T follicular helper cell (primary cell): ENCODE results near the gene NET1.
"Not testable (repeated sequence)": the region's sequence is repeated elsewhere in the genome, so short reads cannot be mapped to it uniquely, and the experiment has no call there.

Source experiments
- DNase-seq: peaks from one replicate; pipeline ENCODE4 v3.0.0-alpha.2; 2020; ENCODE audit warnings: low read depth

Gene NET1

GRCh38 chr10:5396556-5397300, 15.6 kb upstream of the NET1 start:
- no peak for DNase-seq

GRCh38 chr10:5399332-5399731, 13.0 kb upstream of the NET1 start:
- DNase-seq, result no peak

GRCh38 chr10:5400468-5401240, 11.7 kb upstream of the NET1 start:
- DNase-seq, result no peak

GRCh38 chr10:5402798-5403197, 9.6 kb upstream of the NET1 start:
- no peak for DNase-seq

DNA sequence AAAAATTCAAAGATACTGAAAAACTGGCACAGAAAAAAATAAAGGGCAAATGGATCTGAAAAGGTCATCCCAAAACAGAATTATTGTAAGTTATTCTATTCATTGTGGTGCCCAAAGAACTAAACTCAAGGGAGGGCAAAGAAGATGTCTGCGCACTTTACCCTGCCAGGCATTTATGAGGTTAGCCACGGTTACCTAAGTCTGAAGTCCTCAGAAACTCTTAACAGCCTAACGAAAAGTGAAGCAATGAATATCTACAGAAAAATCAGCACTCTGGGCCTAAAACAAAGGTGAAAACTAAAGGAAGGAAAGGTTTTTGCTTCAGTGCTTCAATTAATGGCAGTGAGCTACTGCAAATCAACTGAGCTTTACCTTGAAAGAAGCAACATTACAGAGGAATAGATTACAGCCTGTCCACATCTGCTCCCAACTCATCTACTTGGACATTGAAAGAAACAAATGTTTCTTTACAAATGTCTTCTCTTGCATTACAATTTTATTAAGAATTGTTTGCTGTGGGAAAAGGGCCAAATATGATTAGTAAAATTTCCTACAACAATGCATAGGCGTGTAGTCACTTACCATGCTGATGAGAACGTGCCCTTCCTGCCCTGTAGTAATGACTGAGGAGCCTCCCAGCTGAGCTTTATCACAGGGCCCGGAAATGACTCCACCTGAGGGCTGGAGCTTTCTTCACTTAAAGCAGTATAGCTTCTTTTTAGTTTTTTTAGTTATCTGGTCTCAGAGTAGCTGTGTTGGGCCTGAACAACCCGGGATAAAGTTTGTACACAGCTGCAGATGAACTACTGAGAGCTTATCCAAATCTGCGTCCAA, 7.9 kb upstream of the NET1 start, which contains the start of gene TUBAL3:
Gene TUBAL3, minus strand, starts transcription at position 621 of the 834 bp plus-strand sequence. Its CDS starts 36 bp downstream, at position 585.
- no peak for DNase-seq

- DNase-seq, result no peak
Measured at GRCh38 chr10:5406918-5407317, 5.4 kb upstream of the NET1 start.

DNA sequence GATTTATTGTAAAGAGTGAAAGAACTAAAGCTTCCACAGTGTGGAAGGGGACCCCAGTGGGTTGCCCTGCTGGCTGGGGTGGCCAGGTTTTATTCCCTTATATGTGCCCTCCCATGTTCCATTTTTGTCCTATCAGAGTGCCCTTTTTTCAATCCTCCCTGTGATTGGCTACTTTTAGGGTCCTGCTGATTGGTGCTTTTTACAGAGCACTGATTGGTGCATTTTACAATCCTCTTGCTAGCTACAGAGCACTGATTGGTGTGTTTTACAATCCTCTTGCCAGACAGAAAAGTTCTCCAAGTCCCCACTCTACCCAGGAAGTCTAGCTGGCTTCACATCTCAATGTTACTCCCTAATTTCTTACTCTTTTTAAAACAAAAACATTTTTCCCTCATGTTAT, 1.6 kb upstream of the NET1 start:
- DNase-seq, result not testable (repeated sequence)

DNA sequence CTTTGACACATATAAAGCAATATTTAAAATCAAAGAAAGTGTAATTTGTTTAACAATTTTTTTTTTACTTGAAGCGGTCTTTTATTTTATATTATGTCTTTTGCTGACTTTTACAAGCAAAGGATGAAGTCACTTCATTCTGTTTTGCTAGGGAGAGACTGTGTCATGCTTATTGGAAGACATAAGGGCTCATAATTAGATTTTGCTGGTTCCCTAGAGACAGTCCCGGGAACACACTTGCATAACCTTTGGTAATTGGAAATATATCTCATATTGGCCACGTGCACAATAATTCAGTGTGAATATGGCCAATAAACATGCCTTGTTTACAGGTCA, 448 bp upstream of the NET1 start:
- DNase-seq, result no peak

GRCh38 chr10:5413012-5413938, 918 bp downstream of the NET1 start:
- no peak for DNase-seq

- no peak for DNase-seq
Measured at GRCh38 chr10:5416981-5417380, 4.6 kb downstream of the NET1 start.

DNA sequence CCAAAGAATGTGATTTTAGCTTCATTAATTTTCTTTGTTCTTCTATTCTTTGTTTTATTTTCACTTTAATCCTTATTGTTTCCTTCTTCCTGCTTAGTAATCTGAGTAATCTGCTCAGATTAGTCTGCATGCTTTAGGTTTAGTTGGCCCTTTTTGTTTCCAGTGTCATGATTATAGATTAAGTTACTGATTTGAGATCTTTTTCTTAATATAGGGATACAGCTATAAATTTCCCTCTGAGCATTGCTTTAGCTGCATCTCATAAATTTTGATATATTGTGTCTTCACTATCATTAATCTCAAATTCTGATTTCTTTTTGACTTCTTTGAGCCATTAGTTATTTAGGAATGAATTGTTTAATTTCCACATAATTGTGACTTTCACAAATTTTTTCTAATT, 6.2 kb downstream of the NET1 start:
- DNase-seq, result no peak

DNA sequence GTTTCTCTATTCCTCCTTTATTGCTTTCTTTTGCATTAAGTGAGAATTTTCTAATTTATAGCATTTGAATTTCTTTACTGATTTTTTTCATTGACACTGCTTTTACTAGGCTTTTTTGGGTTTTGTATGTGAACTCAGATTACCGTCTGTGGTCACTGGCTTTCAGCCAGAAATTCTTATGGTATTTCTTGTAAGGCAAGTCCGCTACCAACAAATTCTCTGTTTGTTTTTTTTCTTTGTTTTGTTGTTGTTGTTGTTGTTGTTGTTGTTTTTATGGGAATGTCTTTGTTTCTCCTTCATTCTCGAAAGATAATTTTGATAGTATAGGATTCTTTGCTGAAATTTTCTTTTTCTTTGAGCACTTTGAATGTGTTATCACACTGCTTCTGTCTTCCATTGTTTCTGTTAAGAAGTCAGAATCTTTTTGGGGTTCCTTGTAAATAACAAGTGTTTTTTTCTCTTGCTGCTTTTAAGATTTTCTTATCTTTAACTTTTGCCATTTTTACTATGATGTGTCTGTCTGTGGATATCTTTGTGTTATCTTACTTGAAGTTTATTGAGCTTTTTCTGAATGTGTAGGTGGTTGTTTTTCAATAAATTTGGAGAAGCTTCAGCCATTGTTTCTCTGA, 7.2 kb downstream of the NET1 start:
- DNase-seq, result no peak

- DNase-seq, result no peak
Measured at GRCh38 chr10:5423771-5424170, 11.4 kb downstream of the NET1 start.

DNA sequence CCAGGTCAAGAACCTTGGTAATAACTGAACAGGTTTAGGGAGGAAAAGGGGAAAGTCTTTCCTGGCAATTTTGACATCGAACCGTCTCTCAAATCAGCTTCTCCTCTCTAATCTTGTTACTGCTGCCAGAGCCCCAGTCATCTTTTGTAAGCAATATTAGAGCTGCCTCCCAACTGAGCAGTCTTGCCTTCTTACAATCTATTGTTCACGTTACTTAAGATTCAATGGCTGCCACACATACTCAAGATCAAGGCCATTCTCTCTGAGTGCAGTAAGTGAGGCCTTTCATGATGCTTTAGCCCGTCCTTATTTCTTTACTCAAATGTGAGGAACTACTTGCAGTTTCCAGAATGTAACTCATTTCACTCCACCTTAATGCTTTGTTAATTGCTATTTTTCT, 12.4 kb downstream of the NET1 start:
- no peak for DNase-seq

DNA sequence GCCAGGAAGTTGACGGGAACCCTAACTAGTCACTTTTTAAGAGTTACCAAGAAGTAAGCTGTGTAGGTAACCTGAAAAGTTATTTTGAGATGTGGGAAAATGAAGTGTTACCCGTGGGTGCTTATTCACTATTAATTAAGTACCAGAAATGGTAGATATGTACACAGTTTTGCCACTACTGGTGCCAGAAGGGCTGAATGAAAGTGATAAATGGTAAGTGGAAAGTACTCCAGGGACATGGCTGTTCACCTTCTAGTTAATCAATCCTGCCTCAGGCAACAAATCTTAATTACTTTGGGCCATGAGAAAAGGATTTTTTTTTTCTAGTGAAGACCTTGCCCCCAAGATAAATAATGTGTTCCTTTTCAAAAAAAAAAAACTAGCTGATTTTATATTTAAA, 15.8 kb downstream of the NET1 start:
- no peak for DNase-seq

- DNase-seq, result no peak
Measured at GRCh38 chr10:5433182-5433581, 20.8 kb downstream of the NET1 start.

- DNase-seq, result no peak
Measured at GRCh38 chr10:5434017-5434753, 21.8 kb downstream of the NET1 start.

GRCh38 chr10:5435328-5435727, 23.0 kb downstream of the NET1 start:
- no peak for DNase-seq

- no peak for DNase-seq
Measured at GRCh38 chr10:5440206-5440605, 27.8 kb downstream of the NET1 start.

GRCh38 chr10:5441106-5441505, 28.7 kb downstream of the NET1 start:
- no peak for DNase-seq
